AG10803 (cell line): ENCODE measurements around the gene ARHGAP30.
"Not testable (repeated sequence)": the region's sequence is repeated elsewhere in the genome, so short reads cannot be mapped to it uniquely, and the experiment has no call there.

Experiments used
- DNase-seq: peaks from one replicate; pipeline ENCODE4 v3.0.0; 2010; ENCODE audit warnings: low read depth
- H3K4me3 ChIP-seq: 2 replicates; pipeline ENCODE4 v1.5.1; 2011; ENCODE audit warnings: mild to moderate bottlenecking, low read length, control low read depth
- TF ChIP-seq, protein P1 (sequence below): conservative IDR thresholded peaks from 2 replicates; pipeline ENCODE4 v1.5.1; 2011; ENCODE audit warnings: mild to moderate bottlenecking, low read length, control low read depth, inconsistent platforms

Gene ARHGAP30

DNA sequence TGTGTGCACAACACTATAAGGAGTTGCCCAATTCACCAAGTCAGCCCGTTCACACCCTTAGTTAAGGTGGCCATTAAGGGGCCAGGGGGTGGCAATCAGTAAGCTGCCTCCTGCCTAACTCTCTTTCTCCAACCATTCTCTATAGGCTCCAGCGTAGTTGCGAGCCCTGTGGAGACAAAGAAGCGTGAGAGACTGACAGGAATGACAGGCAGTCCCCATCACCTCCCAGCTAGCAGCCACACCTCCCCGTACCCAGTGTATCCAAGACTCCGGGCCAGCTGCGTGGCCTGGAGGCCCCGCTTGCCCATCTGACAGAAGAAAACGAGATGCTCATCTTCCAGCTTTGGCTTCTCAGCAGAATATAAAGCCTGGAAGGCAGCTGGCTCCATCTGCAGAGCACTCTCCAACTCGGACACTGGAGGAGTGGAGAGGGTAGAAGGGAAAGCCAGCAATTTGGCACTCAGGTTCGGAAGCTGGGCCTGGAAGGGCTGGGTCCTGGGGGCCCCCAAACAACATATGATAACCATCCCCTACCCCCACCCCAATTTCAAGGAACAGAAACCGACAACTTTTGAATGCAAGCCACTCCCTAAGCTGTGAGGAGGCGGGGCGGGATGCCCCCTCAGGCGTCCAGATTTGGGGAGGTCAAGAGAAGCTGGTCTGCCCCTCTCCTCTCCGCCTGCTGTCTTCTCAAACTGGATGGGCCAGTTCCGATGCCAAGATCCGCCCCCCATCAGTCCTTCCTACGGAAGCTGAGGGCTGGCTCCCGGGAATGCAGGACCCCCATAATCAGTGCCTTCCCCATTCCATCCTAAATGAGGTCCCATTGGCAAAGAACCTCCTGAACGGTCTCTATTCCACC is 31.8 kb downstream of the ARHGAP30 start:
- DNase-seq = no peak
- peak overlapping the region; percentile 58 for H3K4me3 ChIP-seq
- TF ChIP-seq, protein P1, sequence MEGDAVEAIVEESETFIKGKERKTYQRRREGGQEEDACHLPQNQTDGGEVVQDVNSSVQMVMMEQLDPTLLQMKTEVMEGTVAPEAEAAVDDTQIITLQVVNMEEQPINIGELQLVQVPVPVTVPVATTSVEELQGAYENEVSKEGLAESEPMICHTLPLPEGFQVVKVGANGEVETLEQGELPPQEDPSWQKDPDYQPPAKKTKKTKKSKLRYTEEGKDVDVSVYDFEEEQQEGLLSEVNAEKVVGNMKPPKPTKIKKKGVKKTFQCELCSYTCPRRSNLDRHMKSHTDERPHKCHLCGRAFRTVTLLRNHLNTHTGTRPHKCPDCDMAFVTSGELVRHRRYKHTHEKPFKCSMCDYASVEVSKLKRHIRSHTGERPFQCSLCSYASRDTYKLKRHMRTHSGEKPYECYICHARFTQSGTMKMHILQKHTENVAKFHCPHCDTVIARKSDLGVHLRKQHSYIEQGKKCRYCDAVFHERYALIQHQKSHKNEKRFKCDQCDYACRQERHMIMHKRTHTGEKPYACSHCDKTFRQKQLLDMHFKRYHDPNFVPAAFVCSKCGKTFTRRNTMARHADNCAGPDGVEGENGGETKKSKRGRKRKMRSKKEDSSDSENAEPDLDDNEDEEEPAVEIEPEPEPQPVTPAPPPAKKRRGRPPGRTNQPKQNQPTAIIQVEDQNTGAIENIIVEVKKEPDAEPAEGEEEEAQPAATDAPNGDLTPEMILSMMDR = no peak

DNA sequence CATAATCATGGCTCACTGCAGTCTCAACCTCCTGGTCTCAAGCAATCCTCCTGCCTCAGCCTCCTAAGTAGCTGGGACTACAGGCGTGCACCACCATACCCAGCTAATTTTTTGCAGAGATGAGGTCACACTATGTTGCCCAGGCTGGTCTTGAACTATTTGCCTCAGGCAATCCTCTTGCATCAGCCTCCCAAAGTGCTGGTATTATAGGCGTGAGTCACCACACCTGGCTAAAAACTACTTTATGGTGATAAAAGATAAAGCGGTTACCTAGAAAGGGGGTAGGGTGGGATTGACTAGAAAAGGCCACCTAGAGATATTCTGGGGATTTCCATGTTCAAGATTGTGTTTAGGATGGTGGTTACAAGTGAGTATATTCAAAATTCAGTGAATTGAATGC is 35.9 kb downstream of the ARHGAP30 start:
- no peak overlapping the region for H3K4me3 ChIP-seq
- TF ChIP-seq, protein P1 = no peak

DNA sequence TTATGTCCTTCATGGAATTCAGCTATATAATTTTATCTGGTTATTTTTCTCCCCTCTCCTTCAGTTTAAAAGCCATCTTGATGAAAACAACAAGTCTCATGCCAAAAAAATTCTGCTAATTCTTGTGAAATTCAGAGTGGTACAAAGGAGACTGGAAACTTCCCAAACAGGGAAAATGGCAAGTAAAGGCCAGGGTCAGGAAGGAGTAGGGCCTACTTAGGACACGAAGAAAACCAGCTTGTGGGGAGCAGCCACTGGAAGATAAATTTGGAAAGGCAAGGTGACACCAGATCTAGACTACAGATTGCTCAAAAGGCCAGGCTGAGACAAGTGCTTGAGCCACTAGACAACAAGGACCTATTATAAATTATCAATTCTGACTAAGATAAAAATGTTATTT is 37.3 kb downstream of the ARHGAP30 start:
- DNase-seq = no peak
- H3K4me3 ChIP-seq = no peak overlapping the region
- TF ChIP-seq, protein P1 = no peak

More for the DNA sequence above, 35.9 kb downstream of the ARHGAP30 start:
- no peak for DNase-seq

DNA sequence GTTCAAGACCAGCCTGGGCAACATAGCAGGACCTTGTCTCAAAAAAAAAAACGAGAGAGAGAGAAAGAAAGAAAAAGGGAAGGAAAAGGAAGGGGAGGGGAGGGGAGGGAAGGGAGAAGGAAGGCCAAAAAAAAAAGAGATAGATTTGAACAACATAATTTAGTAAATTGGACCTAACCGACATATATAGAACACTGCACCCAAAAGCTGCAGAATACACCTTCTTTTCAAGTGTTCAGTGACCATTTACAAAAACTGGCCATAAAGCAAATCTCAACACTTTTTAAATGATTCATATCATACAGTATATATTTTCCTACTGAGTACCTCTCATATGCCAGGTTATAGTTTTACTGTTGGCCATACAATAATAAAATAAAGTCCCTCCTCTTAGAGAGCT is 37.8 kb downstream of the ARHGAP30 start:
- TF ChIP-seq, protein P1 = no peak
- DNase-seq = no peak
- no peak overlapping the region for H3K4me3 ChIP-seq

DNA sequence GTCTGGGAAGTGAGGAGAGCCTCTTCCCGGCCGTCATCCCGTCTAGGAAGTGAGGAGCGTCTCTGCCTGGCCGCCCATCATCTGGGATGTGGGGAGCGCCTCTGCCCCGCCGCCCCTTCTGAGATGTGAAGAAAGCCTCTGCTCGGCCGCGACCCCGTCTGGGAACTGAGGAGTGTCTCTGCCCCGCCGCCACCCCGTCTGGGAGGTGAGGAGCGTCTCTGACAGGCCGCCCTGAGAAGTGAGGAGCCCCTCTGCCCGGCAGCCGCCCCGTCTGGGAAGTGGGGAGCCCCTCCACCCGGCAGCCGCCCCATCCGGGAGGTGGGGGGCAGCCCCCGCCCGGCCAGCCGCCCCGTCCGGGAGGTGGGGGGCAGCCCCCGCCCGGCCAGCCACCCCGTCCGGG is 40.2 kb downstream of the ARHGAP30 start:
- not testable (repeated sequence) for H3K4me3 ChIP-seq, DNase-seq

DNA sequence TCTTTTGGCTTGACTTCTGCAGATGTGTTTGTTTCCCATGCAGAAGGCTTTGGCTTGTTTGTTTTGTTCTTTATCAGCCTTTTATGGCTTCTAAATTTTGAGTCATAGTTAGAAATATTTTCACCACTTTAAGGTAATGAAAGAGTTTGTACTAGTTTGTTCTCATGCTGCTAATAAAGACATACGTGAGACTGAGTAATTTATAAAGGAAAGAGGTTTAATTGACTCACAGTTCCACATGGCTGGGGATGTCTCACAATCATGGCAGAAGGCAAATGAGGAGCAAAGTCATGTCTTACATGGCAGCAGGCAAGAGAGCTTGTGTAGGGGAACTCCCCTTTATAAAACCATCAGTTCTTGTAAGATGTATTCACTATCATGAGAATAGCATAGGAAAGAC is 42.7 kb downstream of the ARHGAP30 start:
- not testable (repeated sequence) for DNase-seq, H3K4me3 ChIP-seq

DNA sequence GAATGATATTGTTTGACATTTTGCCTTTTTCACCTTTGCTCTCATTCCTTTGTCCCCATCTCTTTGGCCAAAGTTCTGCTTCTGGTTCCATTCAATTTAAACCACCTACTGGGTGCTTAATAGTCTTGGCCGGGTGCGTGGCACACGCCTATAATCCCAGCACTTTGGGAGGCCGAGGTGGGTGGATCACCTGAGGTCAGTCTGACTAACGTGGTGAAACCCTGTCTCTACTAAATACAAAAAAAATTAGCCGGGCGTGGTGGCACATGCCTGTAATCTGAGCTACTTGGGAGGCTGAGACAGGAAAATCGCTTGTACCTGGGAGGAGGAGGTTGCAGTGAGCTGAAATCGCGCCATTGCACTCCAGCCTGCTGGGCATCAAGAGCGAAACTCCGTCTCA is 47.3 kb downstream of the ARHGAP30 start:
- H3K4me3 ChIP-seq, DNase-seq: not testable (repeated sequence)

DNA sequence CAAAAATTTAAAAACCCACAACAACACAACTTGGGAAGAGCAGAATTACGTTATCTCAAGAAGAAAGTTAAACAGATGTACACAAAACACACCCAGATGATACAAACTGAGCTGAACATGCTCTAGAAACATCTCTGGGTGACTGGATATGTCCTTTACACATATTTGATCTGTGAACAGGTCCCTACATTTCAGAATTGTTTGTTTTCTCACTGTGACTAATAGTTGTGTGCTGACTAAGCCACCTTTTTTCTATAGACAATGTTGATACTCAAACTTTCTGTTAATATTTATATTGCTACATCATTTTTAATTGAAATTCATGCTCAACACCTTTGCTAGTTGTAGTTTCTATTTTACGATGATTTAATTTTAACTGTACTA is 47.7 kb downstream of the ARHGAP30 start:
- no peak for DNase-seq

More for the DNA sequence above, 47.7 kb downstream of the ARHGAP30 start:
- TF ChIP-seq, protein P1 = no peak
- H3K4me3 ChIP-seq = no peak overlapping the region
